WTC11 (cell line): ENCODE data around the gene SIGMAR1. TPM values are rescaled to one million over a fixed set of nuclear protein-coding genes. Genes with fewer than 3 reads are reported as not detected.

Experiments used
- ATAC-seq: fragments of 200-7000 bp; cut with Tn5 transposase; 2 replicates; pipeline ENCODE4 v1.10.0; 2021; ENCODE audit warnings: mild to moderate bottlenecking, moderate library complexity
- CTCF ChIA-PET: fragments of 300-600 bp; sonication (Branson Sonifier 250); formaldehyde crosslinking; loops from one replicate; lab custom pipeline; 2021; ENCODE audit warnings: antibody characterized with exemption; lab: Charles Lee
- POLR2A ChIA-PET: fragments of 350-600 bp; sonication (Branson Sonifier 250); formaldehyde crosslinking; loops from one replicate; lab custom pipeline; 2021; ENCODE audit warnings: antibody characterized with exemption; lab: Charles Lee
- DNase-seq: peaks from one replicate; pipeline ENCODE4 v3.0.0; 2021; ENCODE audit warnings: low spot score
- H3K27ac Mint-ChIP-seq: 2 replicates; pipeline ENCODE4 v1.8.0; 2021; ENCODE audit warnings: mixed read lengths
- H3K27me3 Mint-ChIP-seq: 2 replicates; pipeline ENCODE4 v1.8.0; 2021; ENCODE audit warnings: low read depth, mild to moderate bottlenecking, moderate library complexity, mixed read lengths
- H3K36me3 Mint-ChIP-seq: 2 replicates; pipeline ENCODE4 v1.8.0; 2021; ENCODE audit warnings: mixed read lengths
- H3K4me1 Mint-ChIP-seq: 2 replicates; pipeline ENCODE4 v1.8.0; 2022; ENCODE audit warnings: mixed read lengths
- H3K4me3 Mint-ChIP-seq: 2 replicates; pipeline ENCODE4 v1.8.0; 2021; ENCODE audit warnings: mild to moderate bottlenecking, moderate library complexity, mixed read lengths
- H3K9me3 Mint-ChIP-seq: 2 replicates; pipeline ENCODE4 v1.8.0; 2021; ENCODE audit warnings: mixed read lengths
- ARID4B ChIP-seq: sonication (generic); formaldehyde crosslinking; IDR thresholded peaks from 2 replicates; pipeline ENCODE4 v1.8.0; 2023; ENCODE audit warnings: missing genetic modification reagents, mild to moderate bottlenecking, borderline replicate concordance
- ATF2 ChIP-seq: sonication (generic); formaldehyde crosslinking; IDR thresholded peaks from 2 replicates; pipeline ENCODE4 v1.8.1; 2022; ENCODE audit warnings: low read depth, missing genetic modification reagents, borderline replicate concordance
- CDX4 ChIP-seq: fragments of 250-450 bp; sonication (Bioruptor Pico); IDR thresholded peaks from 2 replicates; pipeline ENCODE4 v1.9.0; 2021; ENCODE audit warnings: moderate library complexity, mild to moderate bottlenecking, inconsistent platforms, borderline replicate concordance
- CREM ChIP-seq: sonication (generic); formaldehyde crosslinking; IDR thresholded peaks from 2 replicates; pipeline ENCODE4 v1.8.1; 2022; ENCODE audit warnings: mild to moderate bottlenecking, missing genetic modification reagents, moderate library complexity
- E2F5 ChIP-seq: sonication (generic); formaldehyde crosslinking; IDR thresholded peaks from 2 replicates; pipeline ENCODE4 v1.8.1; 2022; ENCODE audit warnings: mild to moderate bottlenecking, moderate library complexity, missing genetic modification reagents
- ETV6 ChIP-seq: sonication (generic); formaldehyde crosslinking; IDR thresholded peaks from 2 replicates; pipeline ENCODE4 v1.8.1; 2022; ENCODE audit warnings: mild to moderate bottlenecking, missing genetic modification reagents
- FOXJ3 ChIP-seq: sonication (generic); formaldehyde crosslinking; IDR thresholded peaks from 2 replicates; pipeline ENCODE4 v1.9.0; 2021; ENCODE audit warnings: missing genetic modification reagents, mild to moderate bottlenecking, borderline replicate concordance
- FOXK1 ChIP-seq: sonication (generic); formaldehyde crosslinking; IDR thresholded peaks from 2 replicates; pipeline ENCODE4 v1.8.0; 2022; ENCODE audit warnings: mild to moderate bottlenecking, moderate library complexity, missing genetic modification reagents
- FOXP1 ChIP-seq: sonication (generic); formaldehyde crosslinking; IDR thresholded peaks from 2 replicates; pipeline ENCODE4 v1.8.0; 2022; ENCODE audit warnings: missing genetic modification reagents, mild to moderate bottlenecking, moderate library complexity, borderline replicate concordance
- GTF2I ChIP-seq: fragments of 250-450 bp; sonication (Bioruptor Pico); conservative IDR thresholded peaks from 2 replicates; pipeline ENCODE4 v1.4.0; 2021; ENCODE audit warnings: mild to moderate bottlenecking
- JAZF1 ChIP-seq: fragments of 250-450 bp; sonication (Bioruptor Pico); IDR thresholded peaks from 2 replicates; pipeline ENCODE4 v1.9.0; 2021; ENCODE audit warnings: moderate library complexity, mild to moderate bottlenecking, inconsistent platforms
- NFATC4 ChIP-seq: fragments of 250-450 bp; sonication (Bioruptor Pico); IDR thresholded peaks from 2 replicates; pipeline ENCODE4 v1.9.0; 2021; ENCODE audit warnings: mild to moderate bottlenecking
- NFE2L1 ChIP-seq: sonication (generic); formaldehyde crosslinking; IDR thresholded peaks from 2 replicates; pipeline ENCODE4 v1.8.1; 2023; ENCODE audit warnings: missing genetic modification reagents
- NFYB ChIP-seq: sonication (generic); formaldehyde crosslinking; conservative IDR thresholded peaks from 2 replicates; pipeline ENCODE4 v1.8.0; 2022; ENCODE audit warnings: low read depth, missing genetic modification reagents
- NR2C2 ChIP-seq: sonication (generic); formaldehyde crosslinking; IDR thresholded peaks from 2 replicates; pipeline ENCODE4 v1.8.0; 2022; ENCODE audit warnings: mild to moderate bottlenecking, missing genetic modification reagents
- TCF7 ChIP-seq: sonication (generic); formaldehyde crosslinking; IDR thresholded peaks from 2 replicates; pipeline ENCODE4 v1.8.0; 2022; ENCODE audit warnings: mild to moderate bottlenecking, low read depth, missing genetic modification reagents, moderate library complexity
- ZMAT4 ChIP-seq: fragments of 250-450 bp; sonication (Bioruptor Pico); IDR thresholded peaks from 2 replicates; pipeline ENCODE4 v1.9.0; 2021; ENCODE audit warnings: mild to moderate bottlenecking
- ZNF219 ChIP-seq: sonication (generic); formaldehyde crosslinking; IDR thresholded peaks from 2 replicates; pipeline ENCODE4 v1.8.0; 2023; ENCODE audit warnings: missing genetic modification reagents, mild to moderate bottlenecking, borderline replicate concordance
- ZNF671 ChIP-seq: fragments of 250-450 bp; sonication (Bioruptor Pico); IDR thresholded peaks from 2 replicates; pipeline ENCODE4 v1.8.0; 2021; ENCODE audit warnings: mild to moderate bottlenecking
- ZSCAN18 ChIP-seq: fragments of 250-450 bp; sonication (Bioruptor Pico); IDR thresholded peaks from 2 replicates; pipeline ENCODE4 v2.1.2; 2022; ENCODE audit warnings: mild to moderate bottlenecking, moderate library complexity
- total RNA-seq: library from RNA; stranded (reverse); gene quantifications from 3 replicates; pipeline ENCODE4 v1.2.3, GENCODE V29; 2021

The SIGMAR1 gene
- total RNA-seq, 1 experiment from 2014 or later, result 108 TPM

- H3K9me3 Mint-ChIP-seq, result no peaks in the 10 kb centered on the region
- H3K4me3 Mint-ChIP-seq, result peak overlapping the region; percentile 70
- H3K27ac Mint-ChIP-seq, result no peak overlapping the region
- ATAC-seq (no peak), DNase-seq (no peak)
- no peak for TF ChIP-seq NFATC4 (CRISPR knock-in tag)
- TF ChIP-seq CDX4 (CRISPR knock-in tag), result no peak
- no peak for TF ChIP-seq ZMAT4 (CRISPR knock-in tag)
- no peak for TF ChIP-seq ETV6 (CRISPR knock-in tag)
- no peak for TF ChIP-seq JAZF1 (CRISPR knock-in tag)
- no peak for TF ChIP-seq FOXJ3 (CRISPR knock-in tag)
- 0 out of 2 replicates have a peak, but pooled peaks have one; percentile 21 for TF ChIP-seq NFE2L1 (CRISPR knock-in tag)
- ChIA-PET POLR2A (no interaction called here), CTCF (interaction anchor here (1.1 to 3.4 kb wide), 6 partner anchors 10 to 109 kb away, joined by 3 to 12 read pairs (median 7); partner anchors contain the start of gene SIGMAR1)
- H3K4me1 Mint-ChIP-seq, result peaks cover 18% of the 10 kb centered on the region
- H3K36me3 Mint-ChIP-seq, result no peaks in the 10 kb centered on the region
- H3K27me3 Mint-ChIP-seq, result peaks cover 98% of the 10 kb centered on the region
Observed at GRCh38 chr9:34627716-34628655, 9.6 kb downstream of the SIGMAR1 start.

GRCh38 chr9:34625186-34625486 is 12.5 kb downstream of the SIGMAR1 start:
- Mint-ChIP-seq H3K9me3 (peaks cover 4% of the 10 kb centered on the region), H3K4me3 (no peak overlapping the region), H3K36me3 (no peaks in the 10 kb centered on the region), H3K4me1 (peaks cover 14% of the 10 kb centered on the region), H3K27me3 (peaks cover 85% of the 10 kb centered on the region), H3K27ac (no peak overlapping the region)
- ChIA-PET POLR2A (interaction anchor here (0.5 kb wide), 1 partner anchor 842 kb away, joined by 3 read pairs; no protein-coding TSS in a partner anchor), CTCF (interaction anchor here (0.5 to 2.3 kb wide), 9 partner anchors 9 to 1061 kb away, joined by 3 to 19 read pairs (median 6); partner anchors contain the start of genes GALT, RPP25L and SIGMAR1)
- DNase-seq (no peak), ATAC-seq (no peak)
- no peak for TF ChIP-seq ARID4B (CRISPR knock-in tag)
- TF ChIP-seq FOXK1, result no peak
- TF ChIP-seq GTF2I (CRISPR knock-in tag), result 0 out of 2 replicates have a peak, but pooled peaks have one; percentile 31

- peak; percentile 34 for DNase-seq
- no peak for TF ChIP-seq NR2C2 (CRISPR knock-in tag)
- TF ChIP-seq ZNF671 (CRISPR knock-in tag), result no peak
- no peak for TF ChIP-seq ZNF219 (CRISPR knock-in tag)
- no peak for TF ChIP-seq FOXP1
- TF ChIP-seq E2F5 (CRISPR knock-in tag), result no peak
- no peak for TF ChIP-seq TCF7 (CRISPR knock-in tag)
- TF ChIP-seq CREM, result no peak
- TF ChIP-seq ZSCAN18 (CRISPR knock-in tag), result no peak
- no peak for TF ChIP-seq ATF2 (CRISPR knock-in tag)
- TF ChIP-seq NFYB (CRISPR knock-in tag), result no peak
Observed at GRCh38 chr9:34624475-34625185, 13.0 kb downstream of the SIGMAR1 start.

More at GRCh38 chr9:34624475-34625185, 13.0 kb downstream of the SIGMAR1 start:
- ChIA-PET POLR2A (no interaction called here), CTCF (interaction anchor here (0.7 to 2.3 kb wide), 8 partner anchors 10 to 221 kb away, joined by 3 to 19 read pairs (median 6); partner anchors contain the start of genes GALT, RPP25L and SIGMAR1)
- Mint-ChIP-seq H3K4me3 (peak overlapping the region; percentile 8; the same call in 1 of the 2 replicates), H3K9me3 (peaks cover 4% of the 10 kb centered on the region), H3K36me3 (no peaks in the 10 kb centered on the region), H3K4me1 (peaks cover 17% of the 10 kb centered on the region), H3K27me3 (peaks cover 83% of the 10 kb centered on the region), H3K27ac (no peak overlapping the region)
- ATAC-seq, result peak; percentile 14
